DMS114 treated with DMSO at 0.1 percent for 48 hours (cell line): ENCODE results near the gene INVS.

Experiments used
- DNase-seq: peaks from one replicate; lab custom pipeline; 2025; ENCODE audit not compliant: unreplicated experiment; lab: John Stamatoyannopoulos, UW

Gene INVS

GRCh38 chr9:100267211-100267610, 168.2 kb downstream of the INVS start:
- DNase-seq = no peak

DNA sequence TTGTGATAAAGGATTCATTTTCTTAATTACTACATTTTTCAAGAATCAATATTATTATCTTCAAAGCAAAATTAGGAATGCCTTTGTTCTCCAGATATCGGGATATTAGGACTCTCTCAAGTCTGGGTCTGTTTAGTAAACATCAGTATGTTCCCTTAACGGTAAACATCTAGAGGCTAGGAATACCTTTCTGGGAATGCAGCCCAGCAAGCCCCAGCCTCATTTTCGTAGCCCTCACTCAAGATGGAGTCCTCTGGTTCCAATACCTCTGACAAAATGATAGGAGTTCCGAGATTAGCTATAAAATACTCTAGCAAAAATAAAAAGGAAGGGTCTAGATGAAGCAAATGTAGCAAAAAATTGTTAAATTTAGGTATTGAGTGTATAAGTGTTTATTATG, 169.2 kb downstream of the INVS start:
- no peak for DNase-seq

DNA sequence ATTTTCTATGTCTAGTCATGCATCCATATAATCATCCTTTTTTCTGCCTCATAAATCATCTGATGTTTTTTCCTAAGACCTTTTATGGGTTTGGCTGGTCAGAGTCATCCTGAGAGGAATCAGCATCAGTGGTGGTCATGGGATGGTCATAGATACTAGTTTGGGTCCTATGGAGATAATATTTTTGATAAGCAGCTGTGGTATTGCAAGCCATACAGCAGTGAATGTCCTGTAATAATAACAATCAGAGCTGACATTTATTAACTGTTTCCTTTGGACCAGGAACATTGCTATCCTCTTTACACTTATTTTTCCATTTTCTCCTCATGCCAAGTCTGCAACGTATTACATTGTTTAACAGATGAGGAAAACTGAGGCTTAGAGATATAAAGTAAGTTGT, 170.6 kb downstream of the INVS start:
- DNase-seq = no peak

- DNase-seq = no peak
Observed at GRCh38 chr9:100277166-100277979, 178.3 kb downstream of the INVS start.

DNA sequence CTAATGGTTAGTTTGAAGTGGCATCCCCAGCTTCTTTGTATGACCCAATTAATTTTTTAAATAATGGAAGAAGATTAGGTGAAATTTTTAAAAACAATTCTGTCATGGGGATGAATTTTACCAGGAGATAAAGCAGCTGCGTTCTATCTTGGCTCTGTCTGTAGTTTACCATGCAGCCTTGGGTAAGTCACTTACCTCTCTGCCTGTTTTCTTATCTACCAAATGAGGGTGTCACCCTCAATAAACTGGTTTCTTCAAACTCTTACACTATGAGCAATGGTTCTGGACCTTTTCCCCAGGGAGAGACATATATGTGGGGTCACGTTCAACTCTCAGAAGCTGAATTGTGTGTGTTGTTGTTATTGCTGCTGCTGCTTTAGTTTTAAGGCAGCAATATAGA, 182.0 kb downstream of the INVS start:
- DNase-seq = no peak

DNA sequence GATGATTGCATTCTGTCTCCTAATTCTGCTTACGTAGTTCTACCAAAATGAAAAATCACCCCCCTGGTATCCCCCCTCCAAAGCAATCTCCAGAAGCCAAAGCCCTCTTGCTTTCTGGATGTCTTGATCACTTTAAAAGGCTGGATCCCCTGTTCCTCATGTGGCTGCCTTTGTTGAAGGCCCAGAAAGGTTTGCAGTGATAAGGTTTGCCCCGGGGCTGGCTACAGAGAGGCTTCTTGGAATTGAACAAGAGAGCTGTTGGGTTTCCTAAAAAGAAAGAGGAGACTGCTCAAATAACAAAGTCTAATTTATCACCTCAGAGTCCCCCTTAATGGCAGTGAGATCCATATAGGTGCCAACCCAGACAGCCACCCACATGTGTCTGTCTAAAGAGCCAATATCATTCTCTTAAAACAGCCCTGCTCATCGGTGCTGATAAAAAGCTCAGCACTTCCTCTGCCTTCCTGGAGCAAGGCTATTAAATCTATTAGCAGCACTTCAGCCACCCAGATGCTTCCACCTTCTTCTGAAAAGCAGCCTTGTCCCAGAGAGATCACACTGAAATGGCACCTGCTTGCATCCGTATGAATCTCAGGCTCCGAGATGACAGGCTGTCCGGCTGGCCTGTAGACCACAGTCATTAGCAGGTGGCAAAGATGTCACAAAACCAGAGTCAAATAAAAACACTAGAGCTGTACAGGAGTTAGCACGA, 182.8 kb downstream of the INVS start:
- no peak for DNase-seq

- DNase-seq = no peak
Observed at GRCh38 chr9:100282388-100282719, 183.3 kb downstream of the INVS start.

DNA sequence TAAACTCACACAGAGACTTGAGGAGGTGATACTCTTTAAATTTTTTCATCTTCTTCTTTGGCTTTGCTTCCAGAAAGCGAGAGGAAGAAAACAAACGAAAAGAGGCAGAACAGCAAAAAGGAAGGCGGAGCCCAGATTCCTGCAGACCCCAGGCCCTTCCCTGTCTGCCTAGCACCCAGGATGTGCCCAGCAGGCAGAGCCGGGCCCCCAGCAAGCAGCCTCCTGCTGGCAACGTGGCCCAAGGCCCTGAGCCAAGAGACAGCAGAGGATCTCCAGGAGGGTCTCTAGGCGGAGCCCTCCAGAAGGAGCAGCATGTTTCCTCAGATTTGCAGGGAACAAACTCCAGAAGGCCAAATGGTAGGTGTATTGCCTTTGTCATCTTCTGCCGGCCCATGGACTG, 185.2 kb downstream of the INVS start:
- no peak for DNase-seq

GRCh38 chr9:100285080-100285479, 186.0 kb downstream of the INVS start:
- no peak for DNase-seq

DNA sequence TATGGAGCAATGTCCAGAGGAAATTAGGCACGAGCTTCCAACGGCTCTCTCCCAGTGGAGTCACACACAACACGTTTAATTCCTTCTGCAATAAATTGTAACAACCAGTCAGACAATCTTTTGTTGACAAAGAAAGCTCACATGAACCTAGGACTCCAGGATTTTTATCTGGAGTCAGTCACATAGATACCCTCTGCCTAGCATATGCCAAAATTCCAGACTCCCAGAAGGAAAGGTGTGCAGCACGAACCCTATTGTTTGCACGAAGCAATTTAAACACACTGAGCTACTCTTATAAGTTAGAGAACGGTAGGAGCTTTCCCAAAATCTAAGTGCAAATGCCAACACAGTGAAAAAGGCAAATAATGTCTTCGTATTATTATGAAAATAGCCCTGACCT, 186.6 kb downstream of the INVS start:
- DNase-seq = no peak

DNA sequence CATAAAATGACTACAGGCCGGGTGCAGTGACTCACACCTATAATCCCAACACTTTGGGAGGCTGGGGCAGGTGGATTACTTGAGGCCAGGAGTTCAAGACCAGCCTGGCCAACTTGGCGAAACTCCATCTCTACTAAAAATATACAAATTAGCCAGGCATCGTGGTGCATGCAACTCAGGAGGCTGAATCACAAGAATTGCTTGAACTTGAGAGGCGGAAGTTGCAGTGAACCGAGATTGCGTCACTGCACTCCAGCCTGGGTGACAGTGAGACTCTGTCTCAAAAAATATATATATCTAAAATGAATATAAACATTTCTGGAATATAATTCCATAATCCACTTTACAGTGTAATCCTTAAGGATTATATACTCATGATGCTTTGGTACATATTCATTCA, 187.2 kb downstream of the INVS start:
- no peak for DNase-seq

DNA sequence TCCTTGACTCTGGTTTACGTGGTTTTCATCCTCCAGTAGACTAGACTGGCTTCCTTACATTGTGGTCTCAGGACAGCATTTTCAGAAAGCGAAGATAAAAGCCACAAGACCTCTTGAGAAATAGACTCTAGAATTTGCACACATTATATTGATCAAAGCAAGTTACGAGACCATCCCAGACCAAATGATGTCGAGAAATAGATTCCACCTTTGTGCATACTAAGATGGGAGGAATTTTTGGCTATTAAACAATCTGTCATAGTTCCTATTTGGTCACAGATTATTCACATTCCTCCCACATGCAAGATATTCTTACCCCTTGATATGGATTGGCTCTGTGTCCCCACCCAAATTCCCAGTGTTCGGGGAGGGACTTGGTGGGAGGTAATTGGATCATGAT, 188.1 kb downstream of the INVS start:
- no peak for DNase-seq

GRCh38 chr9:100290714-100291113, 191.7 kb downstream of the INVS start:
- DNase-seq = no peak

GRCh38 chr9:100292414-100292813, 193.4 kb downstream of the INVS start:
- DNase-seq = no peak

DNA sequence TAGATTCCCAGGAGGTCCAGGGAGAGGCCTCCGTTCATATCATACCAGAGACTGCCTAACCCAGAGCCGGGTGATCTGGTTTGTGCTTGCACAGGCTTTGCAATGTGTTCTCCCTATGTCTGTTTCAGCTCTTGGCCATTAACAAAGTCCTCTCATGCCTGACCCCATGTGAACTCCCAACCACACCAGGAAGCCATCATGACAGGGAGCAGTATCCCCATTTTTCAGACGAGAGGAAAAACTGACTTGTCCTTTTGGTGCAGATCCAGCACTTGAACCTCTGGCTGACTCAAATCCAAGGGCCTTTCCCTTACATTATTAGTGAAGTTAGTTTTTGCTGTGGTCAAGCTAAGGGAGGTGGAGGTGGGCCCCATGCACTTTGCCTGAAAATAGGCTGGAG, 195.3 kb downstream of the INVS start:
- DNase-seq = no peak

GRCh38 chr9:100294806-100295205, 195.8 kb downstream of the INVS start:
- DNase-seq = no peak

GRCh38 chr9:100295240-100295639, 196.2 kb downstream of the INVS start:
- no peak for DNase-seq

GRCh38 chr9:100296407-100296806, 197.4 kb downstream of the INVS start:
- DNase-seq = no peak

DNA sequence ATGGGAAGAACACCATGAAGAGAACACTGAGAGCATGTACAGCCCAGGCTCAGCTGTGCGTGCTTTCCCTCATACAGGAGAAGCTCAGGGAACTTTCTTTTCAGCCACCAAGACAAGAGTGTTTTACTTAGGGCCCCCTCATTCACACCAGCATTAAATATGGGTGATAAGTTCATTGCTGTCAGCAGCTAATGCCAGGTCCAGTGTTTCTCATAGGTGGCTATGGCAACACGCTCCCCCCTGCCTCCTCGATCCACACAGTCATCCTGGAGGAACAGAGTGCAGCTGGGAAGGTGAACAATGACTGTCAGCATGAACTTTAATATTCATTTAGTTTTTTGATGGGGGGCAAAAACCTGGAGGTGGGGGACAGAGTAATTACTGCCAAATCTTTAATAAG, 199.3 kb downstream of the INVS start:
- DNase-seq = no peak

GRCh38 chr9:100303747-100304146, 204.7 kb downstream of the INVS start:
- no peak for DNase-seq

DNA sequence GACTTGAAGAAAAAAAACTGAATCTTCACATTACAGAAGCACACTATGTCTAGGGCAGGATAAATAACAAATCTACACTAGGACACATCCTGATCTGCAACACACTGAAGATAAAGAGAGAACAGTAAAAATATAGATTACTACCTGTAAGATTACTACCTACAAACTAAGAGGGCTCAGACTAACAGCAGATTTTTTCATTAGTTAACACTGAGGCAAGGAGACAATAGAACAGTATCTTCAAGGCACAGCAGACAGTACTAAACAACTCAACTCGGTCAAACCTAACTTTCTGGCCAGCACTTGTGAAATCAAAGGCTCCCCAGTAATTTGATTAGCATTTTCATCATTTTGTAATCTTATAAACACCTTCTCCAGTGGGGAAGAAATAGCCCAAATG, 207.2 kb downstream of the INVS start:
- DNase-seq = no peak

DNA sequence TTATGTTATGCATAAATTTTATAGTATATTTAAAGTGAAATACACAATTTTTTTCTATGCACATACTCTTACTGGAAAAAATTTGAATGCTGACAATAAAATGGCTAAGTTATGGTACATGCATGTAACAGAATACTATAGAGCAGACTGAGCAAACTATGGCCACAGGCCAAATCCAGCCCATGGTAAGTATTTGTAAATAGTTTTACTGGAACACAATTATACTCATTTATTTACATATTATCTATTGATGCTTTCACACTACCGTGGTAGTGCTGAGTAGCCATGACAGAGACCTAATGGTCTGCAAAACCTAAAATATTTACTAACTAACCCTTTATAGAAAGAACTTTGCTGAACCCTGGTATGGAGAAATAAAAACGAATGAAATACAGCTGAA, 208.0 kb downstream of the INVS start:
- DNase-seq = no peak
